ENCODE measurements around the gene HIP1.

DNA sequence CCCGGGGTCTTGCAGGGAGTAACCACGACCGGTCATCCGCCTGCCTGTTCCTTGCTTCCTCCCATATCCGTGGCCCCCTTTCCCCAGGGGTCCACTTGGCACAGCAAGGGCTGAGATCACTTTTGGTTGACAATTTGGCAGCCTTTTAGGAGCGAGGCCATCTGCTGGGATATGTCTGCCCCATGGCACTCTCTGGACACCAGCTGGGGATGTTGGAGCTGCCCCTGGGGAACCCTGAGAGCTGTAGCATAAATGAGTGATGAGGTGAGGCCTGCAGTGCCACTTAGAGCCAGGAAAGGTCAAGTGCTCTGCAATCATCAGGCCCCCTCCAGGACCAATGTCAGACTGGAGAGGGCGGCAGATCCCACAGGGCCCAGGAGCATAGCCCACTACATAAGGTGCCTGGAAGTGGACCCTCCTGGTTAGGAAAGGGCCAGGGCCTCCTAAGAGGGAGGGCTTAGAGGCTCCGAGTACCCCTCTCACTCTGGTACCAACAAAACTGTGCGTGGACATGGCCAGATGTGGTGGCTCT, 92.1 kb downstream of the HIP1 start:
- TF ChIP-seq, protein P1, sequence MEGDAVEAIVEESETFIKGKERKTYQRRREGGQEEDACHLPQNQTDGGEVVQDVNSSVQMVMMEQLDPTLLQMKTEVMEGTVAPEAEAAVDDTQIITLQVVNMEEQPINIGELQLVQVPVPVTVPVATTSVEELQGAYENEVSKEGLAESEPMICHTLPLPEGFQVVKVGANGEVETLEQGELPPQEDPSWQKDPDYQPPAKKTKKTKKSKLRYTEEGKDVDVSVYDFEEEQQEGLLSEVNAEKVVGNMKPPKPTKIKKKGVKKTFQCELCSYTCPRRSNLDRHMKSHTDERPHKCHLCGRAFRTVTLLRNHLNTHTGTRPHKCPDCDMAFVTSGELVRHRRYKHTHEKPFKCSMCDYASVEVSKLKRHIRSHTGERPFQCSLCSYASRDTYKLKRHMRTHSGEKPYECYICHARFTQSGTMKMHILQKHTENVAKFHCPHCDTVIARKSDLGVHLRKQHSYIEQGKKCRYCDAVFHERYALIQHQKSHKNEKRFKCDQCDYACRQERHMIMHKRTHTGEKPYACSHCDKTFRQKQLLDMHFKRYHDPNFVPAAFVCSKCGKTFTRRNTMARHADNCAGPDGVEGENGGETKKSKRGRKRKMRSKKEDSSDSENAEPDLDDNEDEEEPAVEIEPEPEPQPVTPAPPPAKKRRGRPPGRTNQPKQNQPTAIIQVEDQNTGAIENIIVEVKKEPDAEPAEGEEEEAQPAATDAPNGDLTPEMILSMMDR (IDR thresholded peaks at IDR 0.05): no peak
- TF ChIP-seq POLR2A (IDR thresholded peaks at IDR 0.05) (no peak), POLR2AphosphoS5 (IDR thresholded peaks at IDR 0.05; ENCODE audit: insufficient read depth in 1 of 2, low read depth in 1 of 2) (no peak)
